HepG2 (cell line): ENCODE results near the gene CBLN3. TPM values are rescaled to one million over a fixed set of nuclear protein-coding genes. Genes with fewer than 3 reads are reported as not detected.

Experiments
- ATAC-seq: fragments of 200-7000 bp; cut with Tn5 transposase; 3 replicates; pipeline ENCODE4 v1.9.1; 2020; ENCODE audit warnings: mild to moderate bottlenecking, moderate library complexity
- BruUV-seq: library from RNA; stranded (reverse); fragments of 400-500 nt; replicated peaks from 2 replicates; lab custom pipeline; 2021; lab: Mats Ljungman, UMichigan
- CTCF ChIA-PET: fragments of 300-600 bp; formaldehyde crosslinking; extraction: SDS; loops from one replicate; lab custom pipeline; 2021; ENCODE audit warnings: low total read pairs, inconsistent platforms, low intra/inter-chr PET ratio; lab: Yijun Ruan, JAX
- POLR2A ChIA-PET: fragments of 350-600 bp; sonication (Branson Sonifier 250); formaldehyde crosslinking; loops from one replicate; lab custom pipeline; 2020; ENCODE audit warnings: antibody characterized with exemption, inconsistent platforms; lab: Yijun Ruan, JAX
- DNase-seq: peaks from one replicate; pipeline ENCODE4 v3.0.0-alpha.2; 2015; ENCODE audit warnings: low spot score
- FAIRE-seq: peaks from 3 replicates; lab custom pipeline; 2011; peaks lifted over from hg19 to GRCh38; lab: Jason Lieb, UNC
- H2AFZ ChIP-seq: one replicate; pipeline ENCODE4 v1.6.1; 2011; ENCODE audit warnings: low read length, inconsistent platforms
- H3K27ac ChIP-seq: fragments of 300-600 bp; 3 replicates; pipeline ENCODE4 v1.8.0; 2011; ENCODE audit warnings: mixed run types, mild to moderate bottlenecking, mixed read lengths, low read length, inconsistent platforms; ENCODE audit not compliant: insufficient read depth; ENCODE audit errors: extremely low read length
- H3K27me3 ChIP-seq, 2 experiments: fragments of 200-600 bp in 1 of 2; 2 replicates in 1 of 2; 3 replicates in 1 of 2; pipeline versions ENCODE4 v1.6.0 to v1.8.0; 2011; ENCODE audit warnings: low read length in 2 of 2, mild to moderate bottlenecking in 2 of 2, moderate library complexity in 2 of 2, inconsistent platforms in 1 of 2; ENCODE audit not compliant: insufficient read depth in 2 of 2, control insufficient read depth in 1 of 2
- H3K36me3 ChIP-seq, 2 experiments: fragments of 200-600 bp in 1 of 2; replicated peaks in 1 of 2; 2 replicates in 1 of 2; 3 replicates in 1 of 2; pipeline versions ENCODE4 v1.5.1 to v1.8.0; 2011; ENCODE audit warnings: low read length in 2 of 2, inconsistent platforms in 1 of 2; ENCODE audit not compliant: insufficient read depth in 2 of 2, control insufficient read depth in 1 of 2
- H3K4me1 ChIP-seq: 2 replicates; pipeline ENCODE4 v1.5.1; 2012; ENCODE audit warnings: low read length, inconsistent platforms; ENCODE audit not compliant: insufficient read depth
- H3K4me2 ChIP-seq: 2 replicates; pipeline ENCODE4 v1.6.0; 2011; ENCODE audit warnings: low read depth, low read length, inconsistent platforms
- H3K4me3 ChIP-seq, 3 experiments: fragments of 200-600 bp in 1 of 3; sonication (generic), shearing (Covaris generic) in 1 of 3; replicated peaks in 1 of 3; 2 replicates each; pipeline ENCODE4 v1.5.1; 2011 to 2016; ENCODE audit warnings: low read length in 3 of 3, inconsistent platforms in 2 of 3, low read depth in 2 of 3, mild to moderate bottlenecking in 2 of 3, control low read depth in 1 of 3, mixed read lengths in 1 of 3; ENCODE audit not compliant: insufficient read depth in 1 of 3
- H3K79me2 ChIP-seq: one replicate; pipeline ENCODE4 v1.6.1; 2011; ENCODE audit warnings: low read length, inconsistent platforms; ENCODE audit not compliant: insufficient read depth
- H3K9ac ChIP-seq: 2 replicates; pipeline ENCODE4 v1.6.0; 2011; ENCODE audit warnings: mild to moderate bottlenecking, low read depth, low read length, inconsistent platforms; ENCODE audit not compliant: insufficient read depth
- H3K9me3 ChIP-seq: 2 replicates; pipeline ENCODE4 v1.5.1; 2012; ENCODE audit warnings: mild to moderate bottlenecking, low read length
- H4K20me1 ChIP-seq: 2 replicates; pipeline ENCODE4 v1.6.0; 2011; ENCODE audit warnings: inconsistent platforms, mild to moderate bottlenecking, low read length, moderate library complexity; ENCODE audit not compliant: insufficient read depth
- ATM ChIP-seq: fragments of 450-650 bp; IDR thresholded peaks from 2 replicates; pipeline ENCODE4 v1.7.1; 2017; ENCODE audit warnings: mild to moderate bottlenecking, borderline replicate concordance
- GLI4 ChIP-seq: sonication (generic); formaldehyde crosslinking; IDR thresholded peaks from 2 replicates; pipeline ENCODE4 v1.5.1; 2020; ENCODE audit warnings: missing genetic modification reagents, mild to moderate bottlenecking, moderate library complexity, borderline replicate concordance
- KLF11 ChIP-seq: IDR thresholded peaks from 2 replicates; pipeline ENCODE4 v1.6.1; 2016; ENCODE audit warnings: missing compliant biosample characterization
- MBNL3 ChIP-seq: fragments of 250-450 bp; sonication (Bioruptor Pico); conservative IDR thresholded peaks from 2 replicates; pipeline ENCODE4 v1.8.0; 2022; ENCODE audit warnings: mild to moderate bottlenecking, inconsistent platforms
- TCF7 ChIP-seq: sonication (generic); IDR thresholded peaks from 2 replicates; pipeline ENCODE4 v1.6.1; 2016; ENCODE audit warnings: antibody characterized with exemption, low read depth
- ZNF124 ChIP-seq: sonication (generic); formaldehyde crosslinking; IDR thresholded peaks from 2 replicates; pipeline ENCODE4 v1.4.0; 2020; ENCODE audit warnings: missing genetic modification reagents
- ZNF431 ChIP-seq: sonication (generic); formaldehyde crosslinking; IDR thresholded peaks from 2 replicates; pipeline ENCODE4 v1.9.0; 2022; ENCODE audit warnings: missing genetic modification reagents, low read depth, mild to moderate bottlenecking, borderline replicate concordance
- WGBS: methylation state at CpG from one replicate; pipeline ENCODE4 v1.1.6; 2017; ENCODE audit warnings: low lambda C conversion rate; 5-methylcytosine and 5-hydroxymethylcytosine counted together
- in situ Hi-C: cut with HindIII; loops from 2 replicates; pipeline ENCODE4 v1.10.0; 2017; ENCODE audit warnings: low pct_unique_long_range_greater_than_20kb; ENCODE audit not compliant: extremely low pct_ligation_motif_present
- intact Hi-C: fragments of 100-400 bp; cut with micrococcal nuclease; formaldehyde crosslinking; loops from one replicate; pipeline ENCODE4 v1.10.0; 2022; ENCODE audit not compliant: unreplicated experiment
- polyA plus RNA-seq, 8 experiments: library from polyadenylated mRNA; depleted of rRNA in 3 of 8; stranded (reverse) in 7 of 8; unstranded in 1 of 8; fragments of >200 nt; fragmentation: Illumina TruSeq in 4 of 8; extraction: Trizol in 4 of 8; gene quantifications; 2 replicates each; pipeline versions ENCODE4 v1.2.1 to v1.2.3, GENCODE V29; 2011 to 2016; ENCODE audit warnings: low read depth in 4 of 8, missing spikeins in 1 of 8, mixed read lengths in 1 of 8; ENCODE audit not compliant: insufficient read depth in 1 of 8
- total RNA-seq, 5 experiments: library from RNA; depleted of rRNA; stranded (reverse); fragments of >200 nt; fragmentation: Illumina TruSeq; extraction: Trizol; gene quantifications; 2 replicates each; pipeline ENCODE4 v1.2.3, GENCODE V29; 2016; ENCODE audit warnings: low read depth in 1 of 5
- TF ChIP-seq, protein P1 (sequence below): sonication (generic); formaldehyde crosslinking; IDR thresholded peaks from 2 replicates; pipeline ENCODE4 v1.4.0; 2020; ENCODE audit warnings: missing genetic modification reagents
- TF ChIP-seq, protein P2 (sequence below): sonication (generic); formaldehyde crosslinking; IDR thresholded peaks from 2 replicates; pipeline ENCODE4 v1.4.0; 2020; ENCODE audit warnings: low read depth, missing genetic modification reagents
- TF ChIP-seq, protein P3 (sequence below): sonication (generic); formaldehyde crosslinking; IDR thresholded peaks from 2 replicates; pipeline ENCODE4 v1.4.0; 2020; ENCODE audit warnings: missing genetic modification reagents

The CBLN3 gene
- total and polyA plus RNA-seq, 2 of the 13 experiments (the other 11 are each of a cell fraction or from before 2014, with no cell fraction given): 0.66 to 0.98 TPM

DNA sequence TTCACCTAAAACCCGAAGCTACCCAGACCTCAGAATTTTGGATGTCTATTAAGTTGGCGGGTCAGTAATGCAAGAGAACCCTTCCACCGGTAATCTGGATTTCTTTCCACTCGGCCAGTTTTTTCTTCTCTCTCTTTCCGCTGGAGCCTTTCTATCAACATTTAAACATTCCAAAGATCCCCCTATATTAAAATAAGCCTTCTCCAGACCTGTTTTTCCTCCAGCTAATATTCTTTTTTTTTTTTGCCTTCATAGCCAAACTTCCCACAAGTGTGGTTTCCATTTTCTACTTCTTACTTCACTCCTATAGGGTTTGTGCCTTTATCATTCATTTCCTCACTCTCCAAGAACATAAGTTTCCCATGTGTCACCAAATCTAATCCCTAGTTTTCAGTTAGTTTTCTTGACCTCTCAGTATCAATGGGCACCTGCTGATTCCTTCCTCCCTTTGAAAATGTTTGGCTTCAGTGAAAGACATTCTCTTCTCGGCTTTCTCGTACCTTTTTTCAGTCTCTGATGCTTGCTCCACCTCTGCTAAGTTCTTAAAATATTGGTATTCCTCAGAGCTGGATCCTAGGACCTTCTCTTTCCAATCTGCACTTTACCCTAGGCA, 13.7 kb upstream of the CBLN3 start (continued):
- TF ChIP-seq, protein P1, sequence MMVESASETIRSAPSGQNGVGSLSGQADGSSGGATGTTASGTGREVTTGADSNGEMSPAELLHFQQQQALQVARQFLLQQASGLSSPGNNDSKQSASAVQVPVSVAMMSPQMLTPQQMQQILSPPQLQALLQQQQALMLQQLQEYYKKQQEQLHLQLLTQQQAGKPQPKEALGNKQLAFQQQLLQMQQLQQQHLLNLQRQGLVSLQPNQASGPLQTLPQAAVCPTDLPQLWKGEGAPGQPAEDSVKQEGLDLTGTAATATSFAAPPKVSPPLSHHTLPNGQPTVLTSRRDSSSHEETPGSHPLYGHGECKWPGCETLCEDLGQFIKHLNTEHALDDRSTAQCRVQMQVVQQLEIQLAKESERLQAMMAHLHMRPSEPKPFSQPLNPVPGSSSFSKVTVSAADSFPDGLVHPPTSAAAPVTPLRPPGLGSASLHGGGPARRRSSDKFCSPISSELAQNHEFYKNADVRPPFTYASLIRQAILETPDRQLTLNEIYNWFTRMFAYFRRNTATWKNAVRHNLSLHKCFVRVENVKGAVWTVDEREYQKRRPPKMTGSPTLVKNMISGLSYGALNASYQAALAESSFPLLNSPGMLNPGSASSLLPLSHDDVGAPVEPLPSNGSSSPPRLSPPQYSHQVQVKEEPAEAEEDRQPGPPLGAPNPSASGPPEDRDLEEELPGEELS (CRISPR knock-in tag): 0 out of 2 replicates have a peak, but pooled peaks have one; percentile 23

DNA sequence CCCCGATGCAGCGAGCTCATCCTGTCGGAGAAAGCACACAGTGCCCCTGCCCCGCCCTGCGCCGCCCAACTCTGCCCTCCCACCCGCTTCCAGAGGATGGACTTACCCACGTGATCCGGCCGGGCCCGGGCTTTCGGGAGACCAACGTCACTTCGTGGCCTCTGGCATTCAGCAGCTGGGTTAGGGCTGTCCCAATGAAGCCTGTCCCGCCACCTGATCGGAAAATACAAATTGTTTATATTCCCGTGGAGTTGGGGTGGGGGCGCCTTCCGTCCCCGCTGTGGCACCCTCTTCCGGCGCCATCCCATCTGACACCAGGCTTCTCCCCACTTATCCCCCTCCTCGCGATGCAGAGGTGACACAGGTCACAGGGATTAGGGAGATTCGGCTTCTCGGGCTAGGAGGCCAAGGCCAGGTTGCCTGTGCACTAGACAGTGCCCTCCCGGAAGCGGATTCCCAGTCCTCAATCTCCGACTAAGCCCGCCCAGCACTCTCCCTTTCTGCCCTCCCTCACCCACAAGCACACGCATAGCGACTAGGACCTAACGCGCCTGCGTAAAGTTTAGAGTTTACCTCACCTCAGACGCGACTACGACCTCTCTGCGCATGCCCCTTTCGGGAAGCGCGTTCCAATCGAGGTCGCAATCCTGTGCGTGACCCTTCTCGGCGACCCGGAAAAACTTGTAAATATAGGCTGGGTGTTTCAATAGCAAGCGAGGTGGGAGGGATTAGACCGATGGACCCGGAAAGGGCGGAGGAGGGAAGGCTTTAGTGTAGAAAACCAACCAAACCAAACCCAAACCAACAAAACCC, 13.0 kb upstream of the CBLN3 start, which contains the start of gene SDR39U1:
Gene SDR39U1 (minus strand): TSS at position 537 of the 813 bp plus-strand sequence. CDS start 7 bp downstream, at position 530.
- Histone ChIP-seq H3K9ac (peak within 1 kb of the TSS; percentile 96), H3K4me3 (peak within 1 kb of the TSS; percentile 74 to 98 (median 84)), H3K4me1 (peaks cover 18% of the 10 kb centered on the region), H3K27ac (peak within 1 kb of the TSS; percentile 93), H3K4me2 (peak within 1 kb of the TSS; percentile 95), H3K79me2 (peaks cover 22% of the 10 kb centered on the region), H3K9me3 (no peaks in the 10 kb centered on the region), H3K27me3 (peaks cover 0 to 5% of the 10 kb centered on the region in 2 experiments; a peak in 1 of 5 replicates), H3K36me3 (peaks cover 27 to 39% of the 10 kb centered on the region in 2 experiments), H2AFZ (peak within 1 kb of the TSS; percentile 81), H4K20me1 (no peaks in the 10 kb centered on the region)
- 1% methylated on average over 52 of the region's 52 CpGs for WGBS
- ChIA-PET CTCF (interaction anchor here (1.2 to 1.5 kb wide), 2 partner anchors 76 to 109 kb away, joined by 4 to 6 read pairs; no protein-coding TSS in a partner anchor), POLR2A (interaction anchor here (0.5 to 5.6 kb wide), 44 partner anchors 10 to 1853 kb away, joined by 3 to 242 read pairs (median 4); partner anchors contain the start of genes ADCY4, CBLN3, CIDEB and DAD1)
- ATAC-seq: peak; percentile 91
- BruUV-seq: no TSS peak
- intact Hi-C loops: loop anchor here (2.0 to 10.0 kb wide), 2 partner anchors 16 to 1858 kb away; partner anchors contain the start of gene DAD1
- FAIRE-seq: peak; percentile 99
- in situ Hi-C loops: no loop called here
- DNase-seq: peak; percentile 100
- TF ChIP-seq GLI4 (CRISPR knock-in tag) (peak; percentile 96), ATM (no peak), ZNF431 (CRISPR knock-in tag) (0 out of 2 replicates have a peak, but pooled peaks have one; percentile 95), KLF11 (peak; percentile 31), MBNL3 (CRISPR knock-in tag) (no peak), TCF7 (no peak; the same call in 1 of the 2 replicates), ZNF124 (no peak; the same call in none of the 2 replicates)
- TF ChIP-seq, protein P2, sequence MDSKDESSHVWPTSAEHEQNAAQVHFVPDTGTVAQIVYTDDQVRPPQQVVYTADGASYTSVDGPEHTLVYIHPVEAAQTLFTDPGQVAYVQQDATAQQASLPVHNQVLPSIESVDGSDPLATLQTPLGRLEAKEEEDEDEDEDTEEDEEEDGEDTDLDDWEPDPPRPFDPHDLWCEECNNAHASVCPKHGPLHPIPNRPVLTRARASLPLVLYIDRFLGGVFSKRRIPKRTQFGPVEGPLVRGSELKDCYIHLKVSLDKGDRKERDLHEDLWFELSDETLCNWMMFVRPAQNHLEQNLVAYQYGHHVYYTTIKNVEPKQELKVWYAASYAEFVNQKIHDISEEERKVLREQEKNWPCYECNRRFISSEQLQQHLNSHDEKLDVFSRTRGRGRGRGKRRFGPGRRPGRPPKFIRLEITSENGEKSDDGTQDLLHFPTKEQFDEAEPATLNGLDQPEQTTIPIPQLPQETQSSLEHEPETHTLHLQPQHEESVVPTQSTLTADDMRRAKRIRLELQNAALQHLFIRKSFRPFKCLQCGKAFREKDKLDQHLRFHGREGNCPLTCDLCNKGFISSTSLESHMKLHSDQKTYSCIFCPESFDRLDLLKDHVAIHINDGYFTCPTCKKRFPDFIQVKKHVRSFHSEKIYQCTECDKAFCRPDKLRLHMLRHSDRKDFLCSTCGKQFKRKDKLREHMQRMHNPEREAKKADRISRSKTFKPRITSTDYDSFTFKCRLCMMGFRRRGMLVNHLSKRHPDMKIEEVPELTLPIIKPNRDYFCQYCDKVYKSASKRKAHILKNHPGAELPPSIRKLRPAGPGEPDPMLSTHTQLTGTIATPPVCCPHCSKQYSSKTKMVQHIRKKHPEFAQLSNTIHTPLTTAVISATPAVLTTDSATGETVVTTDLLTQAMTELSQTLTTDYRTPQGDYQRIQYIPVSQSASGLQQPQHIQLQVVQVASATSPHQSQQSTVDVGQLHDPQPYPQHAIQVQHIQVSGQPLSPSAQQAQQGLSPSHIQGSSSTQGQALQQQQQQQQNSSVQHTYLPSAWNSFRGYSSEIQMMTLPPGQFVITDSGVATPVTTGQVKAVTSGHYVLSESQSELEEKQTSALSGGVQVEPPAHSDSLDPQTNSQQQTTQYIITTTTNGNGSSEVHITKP (CRISPR knock-in tag): peak; percentile 76; the same call in 1 of the 2 replicates
- TF ChIP-seq, protein P3, sequence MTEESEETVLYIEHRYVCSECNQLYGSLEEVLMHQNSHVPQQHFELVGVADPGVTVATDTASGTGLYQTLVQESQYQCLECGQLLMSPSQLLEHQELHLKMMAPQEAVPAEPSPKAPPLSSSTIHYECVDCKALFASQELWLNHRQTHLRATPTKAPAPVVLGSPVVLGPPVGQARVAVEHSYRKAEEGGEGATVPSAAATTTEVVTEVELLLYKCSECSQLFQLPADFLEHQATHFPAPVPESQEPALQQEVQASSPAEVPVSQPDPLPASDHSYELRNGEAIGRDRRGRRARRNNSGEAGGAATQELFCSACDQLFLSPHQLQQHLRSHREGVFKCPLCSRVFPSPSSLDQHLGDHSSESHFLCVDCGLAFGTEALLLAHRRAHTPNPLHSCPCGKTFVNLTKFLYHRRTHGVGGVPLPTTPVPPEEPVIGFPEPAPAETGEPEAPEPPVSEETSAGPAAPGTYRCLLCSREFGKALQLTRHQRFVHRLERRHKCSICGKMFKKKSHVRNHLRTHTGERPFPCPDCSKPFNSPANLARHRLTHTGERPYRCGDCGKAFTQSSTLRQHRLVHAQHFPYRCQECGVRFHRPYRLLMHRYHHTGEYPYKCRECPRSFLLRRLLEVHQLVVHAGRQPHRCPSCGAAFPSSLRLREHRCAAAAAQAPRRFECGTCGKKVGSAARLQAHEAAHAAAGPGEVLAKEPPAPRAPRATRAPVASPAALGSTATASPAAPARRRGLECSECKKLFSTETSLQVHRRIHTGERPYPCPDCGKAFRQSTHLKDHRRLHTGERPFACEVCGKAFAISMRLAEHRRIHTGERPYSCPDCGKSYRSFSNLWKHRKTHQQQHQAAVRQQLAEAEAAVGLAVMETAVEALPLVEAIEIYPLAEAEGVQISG (CRISPR knock-in tag): peak; percentile 94
